LNCAP (cell line): ENCODE data around the gene DKC1.
A peak's percentile ranks its signal among the peaks of the same experiment; 100 is the strongest.

Experiments used
- CTCF ChIP-seq: fragments of 450-650 bp; IDR thresholded peaks from 2 replicates; pipeline ENCODE4 v1.5.1; 2017; ENCODE audit warnings: mild to moderate bottlenecking

The DKC1 gene

GRCh38 chrX:154738011-154738738, 24.5 kb upstream of the DKC1 start:
- TF ChIP-seq CTCF, result no peak

- no peak for TF ChIP-seq CTCF
These were observed 22.7 kb upstream of the DKC1 start for GRCh38 chrX:154739952-154740465.

GRCh38 chrX:154742613-154743012, 20.1 kb upstream of the DKC1 start:
- no peak for TF ChIP-seq CTCF

- TF ChIP-seq CTCF, result peak; percentile 60
These were observed 13.8 kb upstream of the DKC1 start for GRCh38 chrX:154748712-154749339.

- TF ChIP-seq CTCF, result no peak
These were observed 12.8 kb upstream of the DKC1 start for GRCh38 chrX:154749856-154750255.

- no peak for TF ChIP-seq CTCF
These were observed 12.1 kb upstream of the DKC1 start, which contains the start of gene GAB3 for GRCh38 chrX:154750301-154751202. GAB3 (minus strand) TSS chrX:154751077; CDS start chrX:154751025, 52 bp downstream.

- no peak for TF ChIP-seq CTCF
These were observed 11.4 kb upstream of the DKC1 start for GRCh38 chrX:154751203-154751668.
